ENCODE results near the gene F10. TPM values are rescaled to one million over a fixed set of nuclear protein-coding genes. Genes with fewer than 3 reads are reported as not detected.

F10 gene
- total RNA-seq, 2 donors from 2014 or later = 21.9 to 27.5 TPM

- TF ChIP-seq, protein P1, sequence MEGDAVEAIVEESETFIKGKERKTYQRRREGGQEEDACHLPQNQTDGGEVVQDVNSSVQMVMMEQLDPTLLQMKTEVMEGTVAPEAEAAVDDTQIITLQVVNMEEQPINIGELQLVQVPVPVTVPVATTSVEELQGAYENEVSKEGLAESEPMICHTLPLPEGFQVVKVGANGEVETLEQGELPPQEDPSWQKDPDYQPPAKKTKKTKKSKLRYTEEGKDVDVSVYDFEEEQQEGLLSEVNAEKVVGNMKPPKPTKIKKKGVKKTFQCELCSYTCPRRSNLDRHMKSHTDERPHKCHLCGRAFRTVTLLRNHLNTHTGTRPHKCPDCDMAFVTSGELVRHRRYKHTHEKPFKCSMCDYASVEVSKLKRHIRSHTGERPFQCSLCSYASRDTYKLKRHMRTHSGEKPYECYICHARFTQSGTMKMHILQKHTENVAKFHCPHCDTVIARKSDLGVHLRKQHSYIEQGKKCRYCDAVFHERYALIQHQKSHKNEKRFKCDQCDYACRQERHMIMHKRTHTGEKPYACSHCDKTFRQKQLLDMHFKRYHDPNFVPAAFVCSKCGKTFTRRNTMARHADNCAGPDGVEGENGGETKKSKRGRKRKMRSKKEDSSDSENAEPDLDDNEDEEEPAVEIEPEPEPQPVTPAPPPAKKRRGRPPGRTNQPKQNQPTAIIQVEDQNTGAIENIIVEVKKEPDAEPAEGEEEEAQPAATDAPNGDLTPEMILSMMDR (IDR thresholded peaks at IDR 0.05) = no peak
- DNase-seq (ENCODE audit: low spot score) = no peak
- H3K27me3 ChIP-seq = no peaks in the 10 kb centered on the region
- H3K9me3 ChIP-seq = no peaks in the 10 kb centered on the region
- H3K4me3 ChIP-seq = no peak overlapping the region
- peaks cover 0 to 15% of the 10 kb centered on the region in 2 donors for H3K4me1 ChIP-seq
- no peak overlapping the region for H3K27ac ChIP-seq
- peaks cover 49% of the 10 kb centered on the region for H3K36me3 ChIP-seq
Observed at GRCh38 chr13:113183450-113184129, 61.0 kb downstream of the F10 start.

DNA sequence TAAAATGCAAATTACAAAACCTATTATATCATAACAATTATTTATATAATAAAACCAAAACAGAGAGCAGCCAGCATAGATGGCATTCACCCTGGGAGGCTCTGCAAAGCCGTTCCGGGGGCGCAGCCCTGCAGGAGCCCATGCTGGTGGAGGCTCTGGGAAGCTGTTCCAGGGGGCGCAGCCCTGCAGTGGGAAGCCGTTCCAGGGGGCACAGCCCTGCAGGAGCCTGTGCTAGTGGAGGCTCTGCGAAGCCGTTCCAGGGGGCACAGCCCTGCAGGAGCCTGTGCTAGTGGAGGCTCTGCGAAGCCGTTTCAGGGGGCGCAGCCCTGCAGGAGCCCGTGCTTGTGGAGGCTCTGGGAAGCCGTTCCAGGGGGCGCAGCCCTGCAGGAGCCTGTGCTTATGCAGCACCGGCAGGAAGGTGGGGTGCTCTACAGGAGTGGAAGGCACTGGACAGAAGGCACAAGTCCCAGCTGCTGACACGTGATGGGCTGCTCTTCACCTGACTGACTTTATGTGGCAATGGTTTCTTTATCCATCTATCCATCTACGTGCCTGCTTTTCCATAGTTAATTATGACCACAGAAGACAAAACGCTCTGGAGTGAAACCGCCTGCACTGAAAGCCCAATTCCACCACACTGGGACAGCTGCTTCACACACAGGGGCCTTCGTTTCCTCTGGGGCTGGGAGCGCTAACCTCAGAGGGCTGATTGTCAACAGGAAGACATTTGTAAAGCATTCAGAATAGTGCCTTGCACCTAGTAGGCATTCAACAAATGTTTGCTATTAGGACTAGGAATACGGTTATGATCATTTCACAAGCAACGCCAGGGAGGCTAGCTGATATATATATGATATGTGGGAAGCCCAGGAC lies 62.2 kb downstream of the F10 start:
- no peaks in the 10 kb centered on the region for H3K9me3 ChIP-seq
- H3K4me3 ChIP-seq = no peak overlapping the region
- TF ChIP-seq, protein P1 (IDR thresholded peaks at IDR 0.05) = no peak
- peaks cover 0 to 3% of the 10 kb centered on the region in 2 donors for H3K4me1 ChIP-seq
- DNase-seq (ENCODE audit: low spot score) = no peak
- H3K36me3 ChIP-seq = peaks cover 43% of the 10 kb centered on the region
- H3K27me3 ChIP-seq = no peaks in the 10 kb centered on the region
- H3K27ac ChIP-seq = no peak overlapping the region

- peaks cover 47% of the 10 kb centered on the region for H3K36me3 ChIP-seq
Observed at GRCh38 chr13:113186061-113186900, 63.7 kb downstream of the F10 start.

GRCh38 chr13:113187263-113187669 lies 64.7 kb downstream of the F10 start:
- TF ChIP-seq, protein P1 (IDR thresholded peaks at IDR 0.05) = no peak
- no peaks in the 10 kb centered on the region for H3K4me1 ChIP-seq

More at GRCh38 chr13:113186061-113186900, 63.7 kb downstream of the F10 start:
- TF ChIP-seq, protein P1 (IDR thresholded peaks at IDR 0.05) = no peak
- Histone ChIP-seq H3K4me3 (no peak overlapping the region), H3K4me1 (no peaks in the 10 kb centered on the region), H3K9me3 (no peaks in the 10 kb centered on the region), H3K27me3 (no peaks in the 10 kb centered on the region), H3K27ac (peak overlapping the region; percentile 60 to 74)
- no peak for DNase-seq (ENCODE audit: low spot score)

GRCh38 chr13:113187883-113188665 lies 65.5 kb downstream of the F10 start:
- no peaks in the 10 kb centered on the region for H3K27me3 ChIP-seq
- peaks cover 56% of the 10 kb centered on the region for H3K36me3 ChIP-seq
- H3K4me1 ChIP-seq = no peaks in the 10 kb centered on the region
- H3K27ac ChIP-seq = peak overlapping the region; percentile 60 to 74
- H3K9me3 ChIP-seq = no peaks in the 10 kb centered on the region
- DNase-seq (ENCODE audit: low spot score) = no peak
- TF ChIP-seq, protein P1 (IDR thresholded peaks at IDR 0.05) = no peak
- no peak overlapping the region for H3K4me3 ChIP-seq

More at GRCh38 chr13:113187263-113187669, 64.7 kb downstream of the F10 start:
- Histone ChIP-seq H3K36me3 (peaks cover 54% of the 10 kb centered on the region), H3K27me3 (no peaks in the 10 kb centered on the region), H3K9me3 (no peaks in the 10 kb centered on the region), H3K4me3 (no peak overlapping the region), H3K27ac (peak overlapping the region; percentile 60 to 74)
- peak; percentile 97 for DNase-seq (ENCODE audit: low spot score)

Measured in right atrium auricular region (tissue), 2 donors.